Astrocyte of the spinal cord (primary cell): ENCODE data around the gene PPP1R14D.

Experiments
- DNase-seq: peaks from one replicate; pipeline ENCODE4 v3.0.0; 2011; ENCODE audit warnings: low read depth, low spot score
- H3K4me3 ChIP-seq: 2 replicates; pipeline ENCODE4 v1.5.1; 2011; ENCODE audit warnings: low read depth, mild to moderate bottlenecking, low read length, moderate library complexity
- CTCF ChIP-seq: IDR thresholded peaks from 2 replicates; pipeline ENCODE4 v1.5.1; 2012; ENCODE audit warnings: low read depth, mild to moderate bottlenecking, low read length, inconsistent platforms
- in situ Hi-C: cut with HindIII; loops from 2 replicates; pipeline ENCODE4 v1.10.0; 2017; ENCODE audit warnings: low sequenced_read_pairs

Gene PPP1R14D

GRCh38 chr15:40766906-40767837 lies 61.3 kb downstream of the PPP1R14D start:
- no peak for TF ChIP-seq CTCF
- in situ Hi-C loops = no loop called here
- no peak overlapping the region for H3K4me3 ChIP-seq
- peak; percentile 79 for DNase-seq

DNA sequence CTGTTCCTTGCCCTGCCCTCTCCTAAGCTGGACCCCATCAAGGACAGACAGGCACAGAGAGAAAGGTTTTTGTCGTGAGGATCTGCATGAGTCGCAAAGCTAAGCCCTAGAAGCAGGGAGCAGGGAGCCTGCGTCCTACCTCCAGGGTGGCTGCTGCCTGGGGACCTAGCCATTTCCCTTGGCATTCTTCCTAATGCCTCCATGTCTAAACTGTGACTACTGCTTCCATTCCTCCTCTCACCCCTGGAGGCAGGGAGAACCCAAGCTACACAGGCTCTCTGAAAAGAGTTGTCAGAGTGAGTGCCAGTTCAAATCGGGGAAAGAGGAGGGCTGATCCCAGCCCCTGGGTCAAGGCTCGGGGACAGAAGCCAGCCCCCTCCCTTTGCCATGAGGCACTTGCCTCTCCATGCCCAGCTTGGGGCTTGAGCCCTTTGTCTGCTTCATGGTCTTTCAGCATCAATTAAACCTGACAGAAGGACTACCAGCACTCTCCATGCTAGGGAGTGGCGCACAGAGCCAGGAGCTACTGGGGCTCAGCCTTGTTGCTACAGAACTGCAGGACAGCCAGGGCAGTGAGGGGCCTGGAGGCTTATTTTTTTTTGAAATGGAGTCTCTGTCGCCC lies 62.2 kb downstream of the PPP1R14D start:
- no peak for TF ChIP-seq CTCF
- in situ Hi-C loops = no loop called here
- H3K4me3 ChIP-seq = no peak overlapping the region
- DNase-seq = peak; percentile 29
